ENCODE results near the gene RTRAF.

GRCh38 chr14:51954031-51954430 lies 35.3 kb upstream of the RTRAF start:
- TF ChIP-seq CTCF (conservative IDR thresholded peaks at IDR 0.05 in 1 of 2, IDR thresholded peaks at IDR 0.05 in 1 of 2; ENCODE audit: low read depth in 1 of 2, low read length in 2 of 2) (no peak), EZH2 (IDR thresholded peaks at IDR 0.05; ENCODE audit: low read length, missing control alignments) (no peak)

All from fibroblast of lung (primary cell).